NCI-H2107 treated with DMSO at 0.1 percent for 48 hours (cell line): ENCODE results near the gene ERLIN1.

Experiments used
- DNase-seq: peaks from one replicate; lab custom pipeline; 2025; ENCODE audit not compliant: unreplicated experiment; lab: John Stamatoyannopoulos, UW

ERLIN1 gene

DNA sequence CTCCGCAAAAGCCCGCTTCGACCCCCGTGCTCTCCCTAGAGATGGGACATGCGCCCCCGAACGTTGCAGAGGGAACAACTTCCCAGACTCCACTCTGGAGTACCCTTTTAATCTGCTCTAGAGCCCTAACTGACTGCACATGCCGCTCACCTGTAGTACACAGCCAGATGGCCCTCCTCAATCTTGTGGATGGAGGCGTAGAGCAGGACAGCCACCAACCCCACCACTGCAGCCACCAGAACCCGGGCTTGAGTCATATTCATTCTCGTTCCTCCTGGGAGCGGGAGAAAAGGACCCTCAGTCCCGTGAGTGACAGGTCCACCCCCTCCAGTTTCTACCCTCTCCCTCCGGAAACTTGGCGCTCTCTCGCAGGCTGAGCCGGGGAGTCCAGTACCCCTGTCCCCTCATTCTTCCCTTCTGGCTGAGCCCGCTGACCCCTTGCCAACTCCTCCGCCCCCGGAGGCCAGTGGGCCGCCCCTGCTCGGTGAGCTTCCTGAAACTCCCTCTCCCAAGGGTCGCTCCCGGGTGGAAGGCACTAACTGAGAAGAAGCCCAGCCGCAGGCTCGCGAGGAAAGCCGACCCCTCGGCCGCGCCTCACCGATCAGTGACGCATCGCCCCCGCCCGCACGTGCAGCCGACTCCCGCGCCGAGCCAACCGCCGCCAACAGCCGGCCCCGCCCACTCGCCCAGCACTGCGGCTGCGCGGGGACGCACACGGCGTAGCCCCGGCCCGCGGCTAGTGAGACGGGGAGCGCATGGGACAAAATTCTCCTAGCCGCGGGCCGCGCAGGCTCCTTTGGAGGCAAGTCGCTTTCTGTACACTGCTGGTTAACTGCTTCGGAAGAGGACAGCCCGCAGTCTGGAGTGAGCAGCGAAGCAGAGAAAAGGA is at the start of gene ERLIN1:
Gene ERLIN1 (minus strand): TSS at position 666 of the 889 bp plus-strand sequence. CDS start 403 bp downstream, at position 263.
- peak; percentile 28 for DNase-seq

DNA sequence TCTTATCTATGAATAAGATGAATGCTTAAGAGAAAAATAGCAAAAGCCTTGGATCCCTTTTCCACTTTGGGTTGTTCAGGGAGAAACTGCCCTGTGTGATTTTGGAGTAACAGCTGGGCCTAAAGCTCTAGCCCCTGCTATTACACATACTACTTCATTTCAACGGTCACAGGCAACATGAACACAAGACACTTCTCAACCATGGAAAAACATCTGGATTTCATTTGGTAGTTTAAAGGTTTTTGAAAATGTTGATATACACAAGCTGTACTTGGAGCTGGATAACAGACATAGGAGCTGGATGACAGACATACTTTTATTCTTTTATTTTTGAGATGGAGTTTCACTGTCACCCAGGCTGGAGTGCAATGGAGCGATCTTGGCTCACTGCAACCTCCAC is 46.3 kb upstream of the ERLIN1 start:
- no peak for DNase-seq

DNA sequence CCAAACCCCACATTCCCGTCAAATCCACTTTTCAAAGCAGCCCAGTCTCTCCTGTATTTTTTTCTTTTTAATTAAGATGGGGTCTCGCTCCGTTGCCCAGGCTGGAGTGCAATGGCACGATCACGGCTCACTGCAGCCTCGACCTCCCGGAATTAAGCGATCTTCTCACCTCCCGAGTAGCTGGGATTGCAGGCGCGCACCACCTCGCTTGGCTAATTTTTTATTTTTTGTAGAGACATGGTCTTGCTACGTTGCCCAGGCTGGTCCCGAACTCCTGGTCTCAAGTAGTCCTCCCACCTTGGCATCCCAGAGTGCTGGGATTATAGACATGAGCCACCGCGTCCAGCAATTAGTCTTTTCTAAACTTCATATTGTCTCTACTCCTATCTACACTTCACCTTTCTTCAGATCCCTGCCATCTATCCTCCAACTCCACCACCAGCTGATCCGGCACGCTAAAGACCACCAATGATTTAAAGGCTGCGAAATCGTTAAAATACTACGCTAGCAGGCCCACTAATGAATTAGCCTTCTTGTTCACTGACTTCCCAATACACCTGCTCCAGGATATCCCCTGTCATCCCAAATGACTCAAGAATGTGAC is 44.1 kb upstream of the ERLIN1 start:
- no peak for DNase-seq

DNA sequence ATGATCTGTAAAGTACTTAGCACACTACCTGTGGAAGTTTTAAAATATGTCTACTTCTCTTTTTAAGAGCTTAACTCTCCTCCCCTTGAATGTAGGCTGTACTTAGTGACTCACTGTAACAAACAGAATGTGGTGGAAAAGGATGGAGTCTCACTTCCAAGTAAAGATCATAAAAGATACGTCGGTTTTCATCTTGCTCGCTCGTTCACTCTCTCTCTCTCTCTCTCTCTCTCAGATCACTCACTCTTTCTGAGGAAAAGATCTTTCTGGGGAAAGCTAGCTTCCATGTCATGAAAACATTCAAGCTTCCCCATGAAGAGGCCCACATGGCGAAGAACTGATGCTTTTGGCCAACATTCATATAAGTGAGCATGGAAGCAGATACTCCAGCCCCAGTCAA is 38.0 kb upstream of the ERLIN1 start:
- DNase-seq, result no peak

DNA sequence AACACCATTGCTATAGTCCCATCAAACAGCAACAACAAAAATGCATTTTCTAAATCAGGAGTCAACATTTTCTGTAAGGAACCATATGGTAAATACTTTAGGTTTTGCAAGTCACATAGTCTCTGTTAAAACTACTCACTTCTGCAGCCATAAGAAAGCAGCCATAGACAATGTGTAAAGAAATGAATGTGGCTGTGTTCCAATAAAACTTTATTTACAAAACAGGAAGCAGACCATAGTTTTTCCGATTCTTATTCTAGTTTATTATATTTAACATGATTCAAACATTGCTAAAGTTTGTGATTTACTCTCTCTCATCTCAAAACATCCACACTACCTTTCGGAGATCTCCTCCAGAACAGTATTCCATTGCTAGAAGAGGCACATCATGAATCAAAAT is 36.7 kb upstream of the ERLIN1 start:
- no peak for DNase-seq

DNA sequence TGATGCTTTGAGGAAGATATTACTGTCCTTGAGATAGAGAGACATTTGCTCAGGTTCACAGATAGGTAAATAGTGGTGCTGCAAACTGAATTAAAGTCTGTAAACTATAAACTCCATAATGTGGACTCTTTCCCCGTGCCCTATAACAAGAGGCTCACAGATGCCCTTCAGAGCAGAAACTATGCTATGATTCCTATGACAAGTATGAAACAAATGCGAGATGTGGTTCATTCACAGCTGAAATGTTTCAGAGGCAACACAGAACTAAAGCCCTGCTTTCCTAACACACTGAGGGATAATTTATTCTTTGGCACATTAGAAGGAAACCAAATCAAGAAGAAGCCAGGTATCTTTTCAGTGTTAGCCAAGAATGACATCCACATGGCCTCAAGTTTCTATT is 30.2 kb upstream of the ERLIN1 start:
- no peak for DNase-seq

DNA sequence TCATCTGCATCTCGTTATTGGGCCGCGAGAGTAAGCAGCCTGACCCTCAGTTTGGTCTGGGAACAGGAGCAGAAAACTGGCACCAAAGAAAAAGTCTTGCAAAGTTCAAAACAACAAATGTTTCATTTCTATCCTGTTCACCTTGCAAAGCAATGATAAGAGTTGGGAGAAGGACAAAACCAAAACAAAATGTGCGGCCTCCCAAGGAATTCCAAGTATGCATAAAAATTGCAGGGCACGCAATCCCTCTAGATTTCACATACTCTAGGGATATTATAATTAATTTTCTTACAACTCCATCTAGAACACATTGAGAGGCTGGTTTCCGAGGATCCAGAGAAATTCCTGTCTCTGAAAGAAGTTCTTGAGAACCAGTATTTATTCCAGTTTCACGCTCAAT is 23.5 kb upstream of the ERLIN1 start:
- DNase-seq, result no peak

DNA sequence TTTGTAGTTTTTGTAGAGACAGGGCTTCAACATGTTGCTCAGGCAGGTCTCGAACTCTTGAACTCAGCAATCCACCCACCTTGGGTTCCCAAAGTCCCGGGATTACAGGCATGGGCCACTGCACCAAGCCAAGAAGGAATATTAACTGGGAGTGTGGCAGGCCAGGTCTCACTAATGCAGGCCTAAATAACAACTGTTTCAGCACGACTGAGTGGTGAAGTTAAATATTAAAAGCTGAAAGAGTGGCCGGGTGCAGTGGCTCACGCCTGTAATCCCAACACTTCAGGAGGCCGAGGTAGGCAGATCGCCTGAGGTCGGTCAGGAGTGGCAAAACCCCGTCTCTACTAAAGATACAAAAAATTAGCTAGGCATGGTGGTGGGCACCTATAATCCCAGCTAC is 22.4 kb upstream of the ERLIN1 start:
- DNase-seq, result no peak

DNA sequence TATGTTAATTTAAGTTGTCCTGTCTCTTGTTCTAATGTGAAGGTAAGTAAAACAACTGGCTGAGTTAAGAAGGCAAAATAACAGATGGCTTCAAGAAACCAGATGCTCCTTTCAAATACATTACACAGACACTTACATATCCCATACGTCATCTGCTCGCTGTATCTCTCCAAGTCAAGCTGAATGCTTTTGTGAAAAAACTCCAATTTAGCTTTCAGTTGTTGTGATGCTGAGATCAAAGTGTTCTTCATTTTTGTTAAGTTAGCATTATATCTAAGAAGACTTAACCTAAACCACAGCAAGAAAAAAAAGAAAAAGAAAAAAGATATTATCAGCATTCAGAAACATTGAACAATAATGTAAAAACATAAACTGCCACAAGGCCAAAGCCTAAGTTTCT is 18.5 kb upstream of the ERLIN1 start:
- DNase-seq, result no peak

DNA sequence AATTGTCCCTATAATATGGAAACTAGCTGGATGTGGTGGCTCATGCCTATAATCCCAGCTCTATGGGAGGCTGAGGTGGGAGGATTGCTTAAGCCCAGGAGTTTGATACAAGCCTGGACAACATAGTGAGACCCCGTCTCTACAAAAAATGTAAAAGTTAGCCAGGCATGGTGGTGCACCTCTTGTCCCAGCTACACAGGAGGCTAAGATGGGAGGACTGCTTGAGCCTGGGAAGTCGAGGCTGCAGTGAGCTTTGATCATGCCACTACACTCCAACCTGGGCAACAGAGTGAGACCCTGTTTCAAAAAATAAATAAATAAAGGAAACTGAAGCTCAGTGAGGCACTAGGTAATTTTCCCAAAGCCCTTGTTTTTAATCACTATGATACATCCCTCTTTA is 15.7 kb upstream of the ERLIN1 start:
- DNase-seq, result no peak

DNA sequence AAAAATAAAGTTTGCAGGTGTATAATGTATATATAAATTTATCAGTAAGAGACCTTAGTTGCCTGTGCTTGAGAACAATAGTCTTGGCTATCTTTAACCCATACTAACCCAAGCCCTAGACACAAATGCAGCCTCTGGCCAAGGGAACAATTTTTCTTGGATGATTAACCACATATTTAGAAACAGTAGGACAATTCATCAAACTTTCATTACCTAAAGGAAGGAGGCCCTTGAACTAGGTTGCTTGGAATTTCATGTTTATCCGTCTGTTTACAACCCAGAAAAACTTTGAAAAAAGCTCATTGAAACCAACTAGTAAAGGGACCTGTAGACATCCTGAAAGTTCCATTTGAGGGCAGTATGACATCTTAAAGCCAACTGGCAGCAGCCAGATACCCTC is 8.9 kb upstream of the ERLIN1 start:
- DNase-seq, result no peak

DNA sequence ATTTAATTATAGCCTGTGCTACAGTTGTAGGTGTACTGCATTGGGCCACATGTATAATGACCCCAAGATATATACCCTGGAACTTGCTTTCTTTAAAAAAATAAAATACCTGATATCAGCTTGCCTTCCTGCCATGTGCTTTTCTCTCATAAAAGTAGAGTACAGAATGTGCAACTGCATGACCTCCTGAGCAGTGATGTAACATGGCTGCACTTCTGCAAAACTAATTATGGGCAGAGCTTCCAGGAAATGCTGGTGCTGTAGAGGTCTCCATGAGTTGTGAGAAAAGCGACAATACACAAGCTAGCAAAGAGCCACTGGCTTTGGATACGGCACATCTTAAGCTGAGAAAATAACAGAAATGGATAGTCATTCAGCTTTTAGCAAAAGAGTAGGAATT is 6.5 kb upstream of the ERLIN1 start:
- DNase-seq, result no peak

DNA sequence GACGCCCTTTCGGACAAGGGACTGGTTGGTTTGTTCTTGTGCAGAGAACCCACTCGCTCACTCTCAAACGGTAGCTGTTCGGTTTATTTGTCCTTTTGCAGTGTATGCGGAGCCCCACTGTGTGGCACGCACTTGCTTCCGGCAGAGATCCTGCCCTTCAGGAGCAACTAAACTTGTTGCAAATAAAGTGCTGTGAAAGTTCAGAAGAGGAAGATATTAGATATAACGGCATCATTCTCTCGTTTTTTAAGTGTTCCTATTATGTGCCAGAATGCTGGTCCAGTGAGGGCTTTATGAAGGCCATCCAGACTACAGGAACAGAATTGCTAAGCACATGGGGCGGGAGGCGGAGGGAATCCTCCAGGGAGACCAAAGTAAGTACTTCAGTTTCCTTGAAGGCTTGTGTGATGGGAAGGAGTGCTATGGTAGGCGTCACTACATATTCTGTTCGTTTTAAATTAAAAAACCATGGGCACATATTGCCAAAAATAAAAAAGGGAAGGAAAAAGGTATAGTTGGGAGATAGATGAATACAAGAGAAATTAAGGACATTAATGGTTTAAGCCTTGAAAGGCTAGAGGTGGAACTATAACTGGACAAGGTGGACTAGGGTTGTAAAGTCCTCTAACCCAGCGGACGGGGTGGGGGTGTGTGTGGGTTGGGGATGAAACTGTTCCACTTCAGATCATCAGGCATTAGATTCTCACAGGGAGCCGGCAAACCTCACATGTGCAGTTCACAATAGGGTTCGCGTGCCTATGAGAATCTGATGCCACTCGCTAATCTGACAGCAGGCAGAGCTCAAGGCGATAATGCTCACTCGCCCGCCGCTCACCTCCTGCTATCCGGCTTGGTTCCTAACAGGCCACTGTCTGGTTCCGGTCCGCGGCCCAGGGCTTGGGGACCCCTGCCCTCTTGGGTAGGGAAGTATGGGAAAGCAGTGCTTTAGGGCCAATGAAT is 704 bp upstream of the ERLIN1 start:
- no peak for DNase-seq

DNA sequence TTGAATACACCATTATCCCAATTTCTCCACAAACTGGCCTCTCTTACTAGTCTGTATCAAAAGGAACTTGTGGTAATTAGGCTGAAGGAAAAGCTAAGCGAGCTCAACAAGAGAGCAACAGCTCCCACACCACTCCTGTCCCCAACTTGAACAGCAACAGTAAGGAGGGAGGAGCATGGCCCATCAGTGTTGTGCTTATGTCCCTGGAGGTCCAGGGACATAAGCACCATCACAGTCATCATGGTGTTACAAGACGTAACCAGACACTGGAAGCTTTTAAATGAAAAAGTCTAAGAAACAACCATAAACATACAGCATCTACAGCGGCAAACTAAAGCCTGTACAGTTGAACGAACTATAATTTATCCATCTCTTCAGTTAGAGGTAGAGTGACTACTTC is 989 bp downstream of the ERLIN1 start:
- DNase-seq, result no peak

DNA sequence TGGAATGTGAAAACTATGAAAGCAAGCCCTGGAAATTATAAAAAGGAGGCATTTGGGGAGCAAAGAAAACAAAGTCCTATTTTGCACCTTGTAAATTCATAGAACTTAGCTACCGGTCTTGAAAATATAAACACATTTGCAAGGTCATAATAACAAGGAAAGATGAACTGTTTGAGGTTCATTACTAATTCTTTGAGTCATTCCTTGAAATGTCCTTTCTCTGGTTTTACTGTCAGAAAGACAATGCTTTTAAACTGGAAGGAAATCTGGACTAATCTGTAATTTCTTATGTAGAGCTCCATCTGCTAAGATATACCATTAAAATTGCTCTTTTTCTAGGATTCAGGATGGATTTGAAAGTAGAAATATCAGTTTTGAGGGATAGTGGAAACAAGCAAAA is 1.4 kb downstream of the ERLIN1 start:
- no peak for DNase-seq

DNA sequence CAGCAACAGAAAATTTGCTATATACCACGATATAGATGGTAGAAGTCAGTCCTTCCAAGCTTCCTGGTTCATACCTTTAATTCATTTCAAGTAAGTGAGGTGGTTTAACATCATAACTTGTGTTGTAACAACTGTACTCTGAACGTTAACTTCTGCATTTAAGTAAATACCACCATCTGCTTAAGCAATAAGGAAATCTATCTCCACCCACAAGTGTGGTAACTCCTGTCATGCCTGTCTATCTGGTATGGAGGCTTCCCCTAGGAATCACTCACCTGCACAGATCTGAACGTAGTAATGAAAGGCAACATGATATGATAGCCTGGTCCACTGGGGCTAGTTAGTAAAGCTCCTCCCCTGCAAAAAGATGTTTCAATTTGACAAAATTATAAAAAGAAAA is 2.3 kb downstream of the ERLIN1 start:
- peak; percentile 29 for DNase-seq

DNA sequence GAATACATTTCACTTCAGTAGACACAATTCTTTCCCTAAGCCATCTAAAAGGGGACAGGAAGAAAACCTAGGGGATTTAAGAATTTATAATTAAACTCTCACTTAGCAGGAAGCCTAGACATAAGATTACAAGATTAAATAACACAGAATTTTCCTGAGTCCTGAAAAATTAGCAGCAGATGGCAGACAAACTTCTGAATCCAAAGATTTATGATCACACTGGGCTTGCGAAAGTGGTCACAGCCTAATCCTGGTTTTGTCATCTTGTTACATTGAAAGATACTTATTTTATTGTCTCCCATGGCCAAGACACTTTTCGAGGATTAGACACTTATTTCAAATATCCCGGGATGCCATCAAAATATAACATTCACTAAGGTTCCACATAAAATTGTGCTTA is 2.9 kb downstream of the ERLIN1 start:
- DNase-seq, result no peak

DNA sequence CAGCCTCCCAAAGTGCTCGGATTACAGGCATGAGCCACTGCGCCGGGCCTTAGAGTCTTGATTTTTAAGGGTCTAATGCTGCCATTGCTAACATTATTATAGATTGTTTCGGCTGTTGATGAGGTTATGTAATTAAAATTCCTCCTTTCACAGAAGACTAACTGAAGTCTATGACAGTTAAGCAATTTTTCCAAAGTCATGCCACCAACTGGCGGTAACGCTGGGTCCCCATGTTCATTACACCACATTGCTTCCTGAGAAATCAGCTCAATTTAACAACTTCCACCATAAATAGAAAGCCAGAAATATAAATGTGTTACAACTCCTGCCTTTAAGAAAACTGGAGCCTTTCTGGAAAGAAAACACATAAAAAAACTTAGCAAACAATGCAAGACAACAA is 3.5 kb downstream of the ERLIN1 start:
- DNase-seq, result no peak

DNA sequence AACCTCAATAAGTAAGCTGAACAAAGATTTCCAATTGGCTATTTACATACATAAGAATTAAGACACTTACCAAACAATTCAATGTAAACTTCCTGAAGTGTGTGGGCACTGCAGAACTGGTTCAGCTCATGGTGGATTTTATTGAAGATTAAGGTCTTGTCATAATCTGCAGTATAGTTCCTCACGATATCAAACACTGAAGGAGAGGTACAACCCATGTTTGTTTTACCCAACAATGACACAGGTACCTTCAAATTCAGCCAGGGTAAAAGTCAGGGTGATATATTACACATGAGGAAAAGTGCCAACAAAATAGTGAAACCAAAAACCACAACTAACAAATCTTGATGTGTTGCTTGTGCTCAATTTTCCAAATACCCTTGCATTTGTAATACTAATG is 10.0 kb downstream of the ERLIN1 start:
- no peak for DNase-seq

DNA sequence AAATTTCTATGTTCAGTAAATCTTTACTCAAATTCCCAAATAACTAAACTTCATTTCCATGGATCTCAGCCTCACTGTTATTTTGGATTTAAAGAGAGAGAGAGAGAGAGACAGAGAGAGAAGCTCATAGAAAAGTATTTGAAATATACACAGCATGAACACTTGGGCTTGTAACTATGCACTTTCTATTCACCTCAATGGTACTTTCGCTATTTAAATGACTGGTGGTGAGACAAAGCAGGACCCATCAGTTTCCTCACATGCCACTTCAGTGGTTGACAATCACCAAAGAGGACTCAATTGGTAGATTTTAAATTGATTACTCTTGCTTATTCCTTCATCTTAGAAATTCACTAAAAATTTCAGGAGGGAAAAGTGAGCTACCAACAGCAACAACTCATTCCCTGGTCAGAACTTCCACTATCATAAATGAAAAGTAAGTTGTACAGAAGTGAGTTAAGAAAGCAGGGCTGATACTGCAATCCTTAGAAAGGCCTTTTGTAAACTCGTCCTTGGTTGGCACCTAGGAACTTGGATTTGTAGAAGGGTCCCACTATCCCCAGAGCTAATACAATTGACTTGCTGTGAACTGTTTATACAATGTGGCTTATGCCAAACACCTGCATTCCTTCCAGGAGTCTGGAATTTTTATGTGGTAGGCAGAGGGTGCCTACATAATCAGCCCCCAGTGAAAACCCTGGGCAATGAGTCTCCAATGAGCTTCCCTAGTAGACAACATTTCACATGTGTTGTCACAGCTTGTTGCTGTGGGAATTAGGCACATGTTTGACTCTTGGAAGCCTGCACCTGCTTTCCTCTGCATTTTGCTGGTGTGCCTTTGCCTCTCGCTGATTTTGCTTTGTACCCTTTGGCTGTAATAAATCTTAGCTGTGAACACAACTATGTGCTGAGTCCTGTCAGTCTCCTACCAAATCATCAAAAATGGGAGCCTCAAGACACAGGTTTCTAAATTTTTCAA is 10.8 kb downstream of the ERLIN1 start:
- no peak for DNase-seq
